Activated T-cell treated with anti-CD3 and anti-CD28 coated beads for 24 hours (primary cell): Measurements from ENCODE around the gene TET1.
"Not testable (repeated sequence)": the region's sequence is repeated elsewhere in the genome, so short reads cannot be mapped to it uniquely, and the experiment has no call there.

Source experiments
- DNase-seq: peaks from one replicate; pipeline ENCODE4 v3.0.0-alpha.2; 2020; ENCODE audit warnings: low read depth

The TET1 gene

DNA sequence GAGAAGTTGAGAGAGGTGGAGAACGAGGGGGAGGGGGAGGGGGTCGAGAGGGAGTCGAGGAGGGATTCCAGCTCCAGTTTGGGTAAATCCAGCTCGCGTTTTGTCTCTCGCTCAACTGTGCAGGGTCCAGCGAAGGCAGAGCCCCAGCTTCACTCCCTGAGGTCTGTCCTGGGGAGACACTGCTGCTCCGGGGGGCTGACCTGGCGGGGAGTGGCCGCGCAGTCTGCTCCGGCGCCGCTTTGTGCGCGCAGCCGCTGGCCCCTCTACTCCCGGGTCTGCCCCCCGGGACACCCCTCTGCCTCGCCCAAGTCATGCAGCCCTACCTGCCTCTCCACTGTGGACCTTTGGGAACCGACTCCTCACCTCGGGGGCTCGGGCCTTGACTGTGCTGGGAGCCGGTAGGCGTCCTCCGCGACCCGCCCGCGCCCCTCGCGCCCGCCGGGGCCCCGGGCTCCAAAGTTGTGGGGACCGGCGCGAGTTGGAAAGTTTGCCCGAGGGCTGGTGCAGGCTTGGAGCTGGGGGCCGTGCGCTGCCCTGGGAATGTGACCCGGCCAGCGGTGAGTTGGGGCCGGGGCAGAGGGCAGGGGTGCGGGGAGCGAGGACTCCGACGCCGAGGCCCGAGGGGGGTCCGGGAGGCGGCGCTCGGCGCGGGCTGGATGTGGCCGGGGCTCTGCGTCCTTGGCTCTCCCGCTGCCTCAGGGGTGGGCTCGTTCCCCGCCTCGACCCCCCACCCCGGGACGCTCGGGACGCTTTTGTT, at the start of gene TET1:
Gene TET1 (plus strand): TSS at position 152 of the 757 bp plus-strand sequence. CDS start 12,002 bp downstream, outside the sequence.
- DNase-seq = no peak

DNA sequence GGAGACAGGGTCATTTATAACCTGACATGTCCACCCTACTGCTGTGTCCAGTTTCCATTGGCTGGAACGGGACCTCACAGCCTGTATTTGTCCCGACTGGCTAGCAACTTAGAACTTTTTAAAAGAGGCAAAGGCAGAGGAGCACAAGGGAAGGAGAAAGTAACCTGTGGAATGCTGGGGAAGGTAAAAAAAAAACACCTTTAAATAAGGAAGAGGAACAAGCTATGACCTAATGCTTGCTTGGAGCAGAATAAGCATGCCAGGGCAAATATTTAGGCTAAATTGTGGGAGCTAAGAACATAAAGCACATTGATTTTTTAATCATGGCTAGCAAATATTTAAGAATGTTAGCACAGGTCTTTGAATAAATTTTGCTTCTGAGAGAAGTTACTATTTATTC, 43.9 kb upstream of the TET1 start:
- DNase-seq = not testable (repeated sequence)

DNA sequence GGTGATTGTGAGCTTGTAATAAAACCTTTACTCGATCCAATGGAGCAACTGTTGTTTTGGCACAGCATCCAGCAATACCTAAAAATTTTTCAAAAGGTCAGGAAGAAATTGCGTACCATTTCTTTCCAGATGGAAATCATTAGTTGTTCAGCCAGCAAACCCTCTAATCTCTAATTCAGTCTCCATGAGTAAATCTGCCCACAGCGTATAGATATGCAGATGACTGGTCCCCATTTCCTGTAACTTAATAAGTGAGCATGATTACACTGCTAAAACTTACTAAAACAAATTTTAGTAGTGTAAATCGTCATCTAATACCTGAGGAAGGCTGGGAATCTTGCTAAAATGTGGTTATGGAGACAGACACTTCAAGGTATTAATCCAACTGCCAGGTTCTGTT, 43.4 kb upstream of the TET1 start:
- DNase-seq = no peak

DNA sequence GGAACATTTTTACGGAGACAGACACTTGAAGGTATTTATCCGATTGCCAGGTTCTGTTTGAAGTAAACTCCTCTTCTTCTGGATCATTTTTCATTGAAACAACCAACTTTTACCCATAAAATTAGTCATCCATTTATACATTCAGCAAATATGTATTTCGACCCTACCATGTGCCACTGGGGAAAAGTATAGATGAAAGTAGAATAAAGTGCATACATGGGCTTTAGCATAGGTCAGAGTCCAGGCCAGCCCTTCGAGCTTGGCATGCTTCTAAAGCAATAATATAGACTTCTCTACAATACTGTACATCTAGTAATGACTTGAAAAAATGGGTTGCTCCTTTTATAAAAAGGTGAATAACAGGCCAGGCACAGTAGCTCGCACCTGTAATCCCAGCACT, 42.9 kb upstream of the TET1 start:
- no peak for DNase-seq

DNA sequence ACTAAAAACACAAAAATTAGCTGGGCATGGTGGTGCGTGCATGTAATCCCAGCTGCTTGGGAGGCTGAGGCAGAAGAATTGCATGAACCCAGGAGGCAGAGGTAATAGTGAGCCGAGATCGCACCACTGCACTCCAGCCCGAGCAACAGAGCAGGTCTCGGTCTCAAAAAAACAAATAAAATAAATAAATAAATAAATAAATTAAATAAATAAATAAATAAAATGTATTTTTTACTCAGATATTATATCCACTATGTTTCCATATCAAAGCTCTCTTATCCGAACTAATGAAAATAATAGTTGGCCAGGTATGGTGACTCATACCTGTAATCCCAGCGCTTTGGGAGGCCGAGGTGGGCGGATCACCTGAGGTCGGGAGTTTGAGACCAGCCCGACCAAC, 41.5 kb upstream of the TET1 start:
- DNase-seq = not testable (repeated sequence)

DNA sequence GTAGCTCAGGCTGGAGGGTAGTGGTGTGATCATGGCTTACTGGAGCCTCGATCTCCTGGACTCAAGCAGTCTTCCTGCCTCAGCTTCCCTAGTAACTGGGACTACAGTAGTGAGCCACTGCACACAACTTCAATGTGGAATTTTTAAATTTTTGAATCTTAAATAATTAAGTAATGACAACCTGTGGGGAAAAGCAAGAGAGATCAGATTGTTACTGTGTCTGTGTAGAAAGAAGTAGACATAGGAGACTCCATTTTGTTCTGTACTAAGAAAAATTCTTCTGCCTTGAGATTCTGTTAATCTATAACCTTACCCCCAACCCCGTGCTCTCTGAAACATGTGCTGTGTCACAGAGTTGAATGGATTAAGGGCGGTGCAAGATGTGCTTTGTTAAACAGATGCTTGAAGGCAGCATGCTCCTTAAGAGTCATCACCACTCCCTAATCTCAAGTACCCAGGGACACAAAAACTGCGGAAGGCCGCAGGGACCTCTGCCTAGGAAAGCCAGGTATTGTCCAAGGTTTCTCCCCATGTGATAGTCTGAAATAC, 34.6 kb upstream of the TET1 start:
- DNase-seq = not testable (repeated sequence)

DNA sequence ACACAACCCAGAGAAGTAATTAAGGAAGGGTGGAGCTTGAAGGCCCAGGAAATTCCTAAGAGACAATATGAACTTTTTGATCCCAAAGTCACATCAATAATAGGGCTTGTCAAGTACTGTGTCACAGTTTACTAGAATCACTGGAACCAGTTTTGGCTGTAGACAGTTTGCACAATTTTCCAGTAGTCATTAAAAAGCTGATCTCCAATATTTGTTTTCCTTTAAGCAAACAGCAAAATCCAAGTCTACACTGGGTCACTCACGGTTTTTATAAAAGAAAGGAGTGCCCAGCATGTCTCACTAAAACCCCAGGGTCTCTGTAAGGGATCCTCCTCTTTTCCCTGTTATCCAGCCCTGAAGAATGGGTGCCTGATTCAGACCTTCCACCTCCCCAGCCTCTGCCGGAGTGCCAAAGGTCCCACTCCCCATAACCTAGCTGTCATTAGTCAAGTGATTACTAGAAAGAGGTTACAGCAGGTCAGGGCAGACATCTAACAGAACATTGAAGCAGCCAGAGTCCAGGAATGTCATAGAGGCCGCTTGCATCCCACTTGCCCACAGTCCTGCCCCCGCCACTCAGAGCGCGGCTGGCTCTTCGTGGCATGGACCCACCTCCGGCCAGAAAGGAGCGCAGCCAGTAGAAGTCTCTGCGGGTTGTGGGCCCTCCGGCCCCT, 33.4 kb upstream of the TET1 start:
- no peak for DNase-seq

DNA sequence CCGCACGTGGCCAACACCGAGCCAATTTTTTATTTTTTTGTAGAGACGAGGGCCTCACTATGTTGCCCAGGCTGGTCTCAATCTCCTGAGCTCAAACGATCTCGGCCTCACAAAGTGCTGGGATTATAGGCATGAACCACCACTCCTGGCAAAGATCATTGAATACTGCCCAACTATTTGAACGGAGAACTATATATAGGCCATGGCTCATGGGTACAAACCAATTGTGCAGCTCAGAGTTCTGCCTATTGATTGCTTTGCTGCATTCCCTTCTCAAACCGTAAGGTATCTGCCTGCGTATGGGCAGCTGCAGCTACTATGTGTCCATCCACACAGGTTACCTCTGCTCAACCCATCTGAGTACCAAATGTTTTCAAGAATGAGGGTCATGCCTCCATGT, 23.2 kb upstream of the TET1 start:
- DNase-seq = no peak

DNA sequence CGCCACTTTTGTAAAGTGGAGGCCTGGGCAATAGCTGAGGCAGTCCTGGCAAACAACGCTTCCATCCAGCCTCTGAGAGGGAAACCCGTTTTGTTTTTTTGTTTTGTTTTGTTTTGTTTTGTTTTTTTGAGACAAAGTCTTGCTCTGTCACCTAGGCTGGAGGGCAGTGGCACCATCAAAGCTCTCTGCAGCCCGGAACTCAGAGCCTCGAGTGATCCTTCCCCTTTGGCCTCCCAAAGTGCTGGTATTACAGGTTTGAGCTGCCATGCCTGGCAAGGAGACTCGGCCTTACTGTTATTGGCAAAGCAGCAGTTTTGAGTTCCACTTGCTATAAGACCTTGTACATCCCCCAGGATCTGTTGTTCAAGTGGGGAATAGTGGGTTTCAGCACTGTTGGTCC, 22.3 kb upstream of the TET1 start:
- no peak for DNase-seq

DNA sequence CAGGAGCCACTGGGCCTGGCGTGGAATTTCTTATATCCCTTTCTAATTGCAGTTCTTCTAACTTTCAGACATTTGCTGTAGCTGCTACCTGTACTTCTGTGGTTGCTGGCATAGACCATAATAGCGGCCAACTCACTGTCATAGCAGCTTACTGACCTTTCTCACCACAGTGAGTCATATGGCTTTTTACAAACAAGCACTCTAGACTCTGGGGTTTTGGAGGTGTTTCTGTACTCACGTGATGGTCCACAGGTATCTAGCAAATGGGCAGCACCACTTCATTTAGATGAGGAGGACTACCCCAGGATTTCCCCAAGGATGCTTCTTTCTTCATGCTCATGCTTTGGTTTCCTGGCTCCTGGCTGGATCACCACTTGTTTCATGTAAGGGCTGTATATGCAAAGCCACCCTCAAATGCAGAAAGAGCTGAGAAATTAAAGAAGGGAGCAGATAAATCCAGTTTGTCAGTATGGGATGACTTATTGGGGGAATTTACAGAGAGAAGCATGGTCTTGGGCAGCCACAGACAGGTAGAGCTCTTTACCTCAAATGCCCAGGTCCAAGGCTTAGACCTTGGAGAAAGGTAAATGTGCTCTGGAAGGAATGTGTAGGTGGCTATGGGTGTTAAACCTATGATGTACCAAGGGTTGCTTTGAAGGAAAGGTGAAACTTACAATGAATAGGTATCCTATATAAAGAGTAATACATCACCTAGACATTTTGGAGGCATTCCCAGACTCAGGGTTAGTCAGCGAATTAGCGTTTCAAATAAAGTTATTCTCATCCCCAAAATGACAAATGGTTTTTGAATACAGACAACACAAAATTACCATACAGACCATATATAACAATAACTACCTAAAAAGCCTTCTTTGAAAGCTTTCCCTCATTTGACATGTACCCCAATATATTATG, 16.9 kb upstream of the TET1 start:
- no peak for DNase-seq

DNA sequence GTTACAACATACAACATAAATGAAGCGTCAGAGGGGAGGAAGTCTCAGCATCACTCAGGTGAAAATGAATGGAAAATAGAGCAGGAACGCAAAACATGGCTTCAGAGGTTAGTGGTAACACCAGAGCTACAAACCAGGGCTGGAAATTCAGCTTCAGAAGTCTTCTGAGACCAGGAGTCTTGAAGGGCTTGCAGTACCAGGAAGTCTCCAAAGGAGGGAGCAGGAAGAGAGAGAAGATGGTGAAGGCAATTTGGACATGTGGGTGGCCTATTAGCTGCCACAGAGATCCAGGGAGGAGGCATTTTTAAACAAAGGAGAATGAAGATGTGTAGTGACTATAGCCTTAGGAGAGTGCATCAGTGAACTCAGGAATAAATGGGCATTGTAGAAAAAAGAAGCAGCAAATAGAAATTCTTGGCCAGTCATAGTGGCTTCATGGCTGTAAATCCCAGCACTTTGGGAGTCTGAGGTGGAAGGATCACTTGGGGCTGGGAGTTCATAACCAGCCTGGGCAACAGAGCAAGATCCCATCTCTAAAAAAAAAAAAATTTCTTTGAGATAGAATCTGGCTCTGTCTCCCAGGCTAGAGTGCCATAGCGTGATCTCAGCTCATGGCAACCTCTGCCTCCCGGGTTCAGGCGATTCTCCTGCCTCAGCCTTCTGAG, 9.3 kb upstream of the TET1 start:
- DNase-seq = no peak

DNA sequence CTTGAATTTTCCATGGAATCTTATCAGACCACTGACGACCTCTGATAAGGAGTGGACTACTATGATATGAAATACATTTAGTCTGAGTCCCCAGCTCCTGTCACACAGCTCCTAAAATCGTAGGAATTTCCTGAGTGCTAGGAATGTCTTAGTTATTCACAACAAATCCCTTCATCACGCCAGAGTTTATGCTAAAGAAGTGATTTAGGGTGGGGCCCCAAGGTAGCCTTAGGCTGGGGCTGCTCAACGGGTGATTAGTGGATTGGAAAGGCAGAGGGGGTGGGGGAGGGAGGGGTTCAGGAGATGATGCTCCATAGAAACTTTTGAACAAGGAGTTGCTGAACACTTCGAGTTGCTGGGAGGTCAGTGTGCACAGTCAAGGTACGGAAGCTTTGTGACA, 7.0 kb upstream of the TET1 start:
- no peak for DNase-seq

DNA sequence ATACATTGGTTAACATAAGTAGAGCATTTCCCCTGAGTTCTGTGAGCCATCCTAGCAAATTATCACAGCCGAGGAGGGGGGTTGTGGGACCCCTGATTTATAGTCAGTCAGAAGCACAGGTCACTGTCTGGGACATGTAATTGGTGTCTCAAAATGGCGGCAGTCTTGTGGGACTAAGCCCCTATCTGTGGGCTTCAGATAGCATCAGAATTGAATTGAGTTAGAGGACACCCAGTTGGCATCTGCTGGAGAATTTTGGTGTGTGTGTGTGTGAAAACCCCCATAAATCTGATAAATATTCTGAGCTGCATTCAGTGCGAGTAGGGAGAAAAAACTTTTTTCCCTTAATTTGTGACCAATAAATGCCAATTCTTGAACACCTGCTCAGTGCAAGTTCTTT, 6.5 kb upstream of the TET1 start:
- no peak for DNase-seq

DNA sequence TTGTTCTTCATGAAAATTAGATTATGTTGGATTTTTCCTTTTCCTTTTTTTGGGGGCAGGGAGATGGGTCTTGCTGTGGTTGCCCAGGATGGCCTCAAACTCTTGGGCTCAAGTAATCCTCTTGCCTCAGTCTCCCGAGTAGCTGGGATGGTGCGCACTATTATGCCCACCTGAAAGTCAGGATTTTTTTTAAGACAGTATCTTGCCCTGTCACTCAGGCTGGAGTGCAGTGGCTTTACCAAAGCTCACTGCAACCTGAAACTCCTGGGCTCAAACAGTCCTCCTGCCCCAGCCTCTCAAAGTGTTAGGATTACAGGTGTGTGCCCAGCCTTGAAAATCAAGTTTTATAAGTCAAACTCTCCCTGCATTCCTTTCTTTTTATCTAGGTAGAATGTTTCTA, 1.7 kb upstream of the TET1 start:
- no peak for DNase-seq

DNA sequence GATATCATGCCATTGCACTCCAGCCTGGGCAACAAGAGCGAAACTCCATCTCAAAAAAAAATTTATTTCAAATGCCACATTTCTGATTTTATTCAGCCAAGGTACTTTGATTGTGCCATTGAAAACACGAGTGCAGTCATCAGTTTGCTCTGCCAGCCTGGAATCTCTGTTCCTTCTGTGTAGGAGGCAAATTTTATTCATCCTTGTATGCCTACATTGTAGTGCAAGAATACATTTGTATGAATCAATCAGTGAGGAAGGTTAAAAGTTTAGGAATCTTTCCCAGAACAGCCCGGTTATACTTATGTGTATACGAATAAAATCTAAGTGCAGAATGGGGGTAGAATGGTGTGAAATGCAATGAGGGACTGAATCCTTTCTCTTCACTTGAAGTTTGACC, 886 bp upstream of the TET1 start:
- DNase-seq = no peak

DNA sequence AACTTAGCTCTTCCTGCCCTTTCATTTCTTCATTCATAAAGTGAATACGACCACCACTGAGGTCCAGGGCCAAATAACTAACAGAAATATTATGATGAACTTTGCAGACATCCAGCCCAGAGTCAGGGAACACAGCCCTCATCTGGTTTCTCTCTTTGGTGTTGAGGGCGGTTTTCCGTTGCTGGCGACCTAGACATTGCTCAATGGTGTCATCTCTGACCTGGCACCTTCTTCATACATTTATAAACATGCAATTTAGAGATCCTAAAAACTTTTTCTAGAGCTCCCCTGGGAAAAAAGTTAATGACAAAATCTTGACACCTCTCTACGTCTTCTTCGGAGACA, 324 bp upstream of the TET1 start:
- DNase-seq = no peak

DNA sequence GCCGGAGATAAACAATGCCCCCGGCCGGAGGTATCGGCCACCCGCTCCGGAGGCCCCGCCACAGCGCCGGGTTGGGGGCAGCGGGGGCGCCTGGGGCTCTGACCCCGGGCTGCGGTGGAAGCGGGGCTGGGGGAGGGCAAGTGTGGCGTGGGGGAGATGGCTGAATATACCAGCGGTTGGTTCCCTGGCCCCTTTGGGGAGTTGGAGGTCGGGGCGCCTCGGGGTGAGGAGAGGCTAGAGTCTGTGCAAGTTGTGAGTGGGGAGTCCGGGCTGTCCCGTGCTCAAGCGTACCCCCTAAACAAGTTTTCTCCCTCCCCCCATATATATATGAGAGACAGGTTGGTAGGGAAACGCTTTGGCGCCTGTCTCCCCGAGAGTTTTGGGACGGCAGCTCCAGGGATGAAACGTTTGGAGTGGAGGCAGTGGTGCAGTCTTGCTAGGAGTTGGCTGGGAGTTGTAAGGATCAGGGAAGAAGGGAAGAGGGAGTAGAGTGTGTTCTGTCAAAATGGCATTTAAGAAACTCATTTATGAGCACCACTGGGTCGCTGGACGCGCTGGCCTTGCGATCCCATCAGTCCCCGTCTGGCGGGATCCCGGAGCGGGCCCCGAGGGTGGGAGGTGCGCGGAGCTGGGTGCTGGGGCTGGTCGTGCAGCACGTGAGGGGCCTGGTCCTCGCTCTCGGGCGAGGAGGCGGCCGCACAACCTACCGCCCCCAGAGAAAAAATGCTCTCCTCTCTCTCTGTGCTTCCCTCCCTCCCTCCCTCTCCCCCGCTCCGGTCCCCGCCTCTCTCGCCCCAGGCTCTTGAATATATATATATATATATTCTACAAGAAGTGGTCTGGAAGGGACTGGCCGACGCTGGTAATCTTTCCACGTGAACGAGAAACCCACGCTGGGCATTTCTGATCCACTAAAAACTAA, 1.1 kb downstream of the TET1 start:
- no peak for DNase-seq

DNA sequence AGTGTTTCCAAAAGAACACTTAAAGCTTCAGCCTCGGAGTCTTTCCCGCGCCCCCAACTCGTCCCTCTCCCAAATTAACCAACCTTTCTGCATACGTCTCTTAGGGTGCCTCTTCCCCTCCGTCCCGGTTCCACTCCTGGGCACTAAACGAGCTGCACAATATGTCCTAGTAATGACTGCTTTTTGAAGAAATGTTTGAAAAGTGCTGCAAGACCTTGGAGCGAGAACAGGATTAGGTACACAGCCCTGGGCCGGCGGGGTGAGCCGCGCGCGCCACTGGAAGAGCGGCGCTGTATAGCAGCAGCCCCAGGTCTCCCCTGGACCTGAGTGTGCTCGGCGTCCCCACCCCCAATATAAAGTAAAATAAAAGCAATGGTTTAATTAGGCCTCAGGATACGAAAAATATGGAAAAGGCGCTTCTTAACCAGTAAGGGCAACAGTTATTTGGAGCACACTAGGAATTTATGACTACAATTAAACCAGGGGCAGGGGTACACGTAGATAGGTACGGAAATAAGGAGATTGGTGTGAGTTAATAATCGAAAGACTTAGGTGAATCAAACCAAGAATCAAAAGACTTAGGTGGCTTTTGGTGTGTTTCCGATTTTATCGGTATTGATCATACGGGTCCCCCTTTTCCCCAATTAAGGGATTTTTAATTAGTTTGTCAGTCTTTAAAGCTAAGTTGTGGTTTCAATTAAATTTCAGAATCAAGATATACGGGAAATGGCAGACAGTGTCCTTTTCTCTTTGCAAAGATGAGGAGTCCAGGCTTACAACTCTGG, 1.9 kb downstream of the TET1 start:
- DNase-seq = no peak

DNA sequence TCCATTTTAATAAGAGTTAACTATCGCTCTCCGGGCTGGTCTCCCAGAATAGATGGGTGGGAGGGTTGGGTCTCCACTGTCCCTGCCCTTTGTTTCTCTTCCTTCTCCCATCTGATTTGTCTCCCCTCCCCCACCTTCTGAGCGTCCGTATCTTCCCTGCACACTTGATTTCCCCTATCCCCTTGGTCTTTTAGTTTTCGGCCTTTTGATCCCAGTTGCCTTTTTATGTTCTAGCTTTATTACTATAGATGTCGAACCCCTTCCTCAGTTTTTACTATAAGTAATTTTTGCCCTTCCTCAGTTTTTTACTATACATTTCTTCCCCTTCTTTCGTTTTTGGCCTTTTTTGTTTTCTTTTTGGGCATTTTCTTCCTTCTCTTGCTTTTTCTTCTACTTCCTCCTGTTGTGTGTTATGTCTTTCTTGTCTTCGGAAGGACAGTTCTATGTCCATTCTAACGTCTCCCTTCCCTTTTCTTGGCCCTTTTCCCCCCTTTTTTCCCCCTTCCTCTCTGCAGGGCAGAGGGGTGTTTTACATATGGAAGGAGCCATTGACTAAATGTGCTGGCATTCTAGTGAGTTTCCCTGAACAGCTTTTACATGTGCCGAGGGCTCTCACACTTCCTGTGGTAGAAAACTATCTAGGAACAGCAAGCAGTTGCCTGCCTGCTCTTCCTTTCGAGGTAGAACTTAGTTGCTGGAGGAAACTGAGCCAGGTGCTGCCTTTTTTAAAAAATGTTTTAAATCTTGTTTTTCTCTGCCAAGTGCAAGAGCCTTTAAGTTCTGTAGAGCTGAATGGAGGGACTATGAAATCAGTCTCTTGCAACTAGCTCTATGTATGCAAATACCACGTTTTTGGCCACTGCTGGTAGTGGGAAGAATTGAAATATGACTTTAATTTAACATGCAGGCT, 2.8 kb downstream of the TET1 start:
- DNase-seq = no peak
